ENCODE measurements around the gene PRR29.

DNA sequence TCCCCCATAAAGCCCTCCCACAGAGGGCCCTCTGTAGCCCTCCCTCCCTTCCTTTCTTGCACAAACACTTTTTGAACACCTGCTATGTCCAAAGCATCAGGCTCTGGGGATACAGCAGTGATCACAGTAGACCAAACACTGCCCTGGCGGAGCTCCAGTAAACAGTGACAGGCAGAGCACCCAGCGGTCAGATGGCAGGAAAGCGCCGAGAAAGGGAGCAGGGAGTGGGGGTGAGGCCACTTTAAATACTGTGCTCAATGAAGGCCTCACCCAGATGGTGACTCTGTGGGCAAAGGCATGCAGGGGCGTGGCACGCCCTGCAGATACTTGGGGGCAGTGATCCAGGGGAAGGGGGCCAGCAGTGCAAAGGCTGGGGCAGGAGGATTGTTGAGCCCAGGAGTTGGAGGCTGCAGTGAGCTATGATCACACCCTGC is 7.6 kb downstream of the PRR29 start:
- TF ChIP-seq, protein P1, sequence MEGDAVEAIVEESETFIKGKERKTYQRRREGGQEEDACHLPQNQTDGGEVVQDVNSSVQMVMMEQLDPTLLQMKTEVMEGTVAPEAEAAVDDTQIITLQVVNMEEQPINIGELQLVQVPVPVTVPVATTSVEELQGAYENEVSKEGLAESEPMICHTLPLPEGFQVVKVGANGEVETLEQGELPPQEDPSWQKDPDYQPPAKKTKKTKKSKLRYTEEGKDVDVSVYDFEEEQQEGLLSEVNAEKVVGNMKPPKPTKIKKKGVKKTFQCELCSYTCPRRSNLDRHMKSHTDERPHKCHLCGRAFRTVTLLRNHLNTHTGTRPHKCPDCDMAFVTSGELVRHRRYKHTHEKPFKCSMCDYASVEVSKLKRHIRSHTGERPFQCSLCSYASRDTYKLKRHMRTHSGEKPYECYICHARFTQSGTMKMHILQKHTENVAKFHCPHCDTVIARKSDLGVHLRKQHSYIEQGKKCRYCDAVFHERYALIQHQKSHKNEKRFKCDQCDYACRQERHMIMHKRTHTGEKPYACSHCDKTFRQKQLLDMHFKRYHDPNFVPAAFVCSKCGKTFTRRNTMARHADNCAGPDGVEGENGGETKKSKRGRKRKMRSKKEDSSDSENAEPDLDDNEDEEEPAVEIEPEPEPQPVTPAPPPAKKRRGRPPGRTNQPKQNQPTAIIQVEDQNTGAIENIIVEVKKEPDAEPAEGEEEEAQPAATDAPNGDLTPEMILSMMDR (IDR thresholded peaks at IDR 0.05; ENCODE audit: low read length), result no peak
- no peak for TF ChIP-seq EZH2 (IDR thresholded peaks at IDR 0.05; ENCODE audit: borderline replicate concordance, low read length)
